Endometrial microvascular endothelial cells (primary cell): ENCODE results near the gene SLC15A5. TPM values are rescaled to one million over a fixed set of nuclear protein-coding genes. Genes with fewer than 3 reads are reported as not detected.

Experiments used
- in situ Hi-C: cut with HindIII; loops from 2 replicates; pipeline ENCODE4 v1.10.0; 2017; ENCODE audit warnings: low sequenced_read_pairs, low pct_unique_long_range_greater_than_20kb; ENCODE audit errors: inconsistent ontology term
- total RNA-seq: library from RNA; depleted of rRNA; stranded (reverse); fragments of >200 nt; gene quantifications from one replicate; pipeline ENCODE4 v1.2.3, GENCODE V29; 2015; ENCODE audit errors: inconsistent ontology term

The SLC15A5 gene
- total RNA-seq, 1 donor from 2014 or later: not detected

DNA sequence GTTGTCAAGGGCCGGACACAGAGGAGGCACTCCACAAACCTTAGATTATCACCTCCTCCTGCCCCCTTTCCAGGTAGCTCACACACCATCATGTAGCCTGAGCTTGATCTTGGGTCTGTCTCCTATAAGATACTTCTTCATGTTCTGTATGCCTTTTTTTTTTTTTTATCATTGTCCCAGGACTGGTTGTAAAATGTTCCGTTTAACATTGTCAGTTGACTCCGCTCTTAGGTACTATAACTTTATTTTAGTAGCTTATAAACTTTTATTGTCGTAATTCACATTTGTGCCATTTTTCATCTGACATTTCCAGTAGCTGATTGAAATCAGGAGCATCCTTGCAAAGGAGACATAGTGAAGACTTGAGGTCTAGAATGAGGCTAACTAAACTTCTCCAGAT lies 79.9 kb downstream of the SLC15A5 start:
- in situ Hi-C loops: no loop called here

DNA sequence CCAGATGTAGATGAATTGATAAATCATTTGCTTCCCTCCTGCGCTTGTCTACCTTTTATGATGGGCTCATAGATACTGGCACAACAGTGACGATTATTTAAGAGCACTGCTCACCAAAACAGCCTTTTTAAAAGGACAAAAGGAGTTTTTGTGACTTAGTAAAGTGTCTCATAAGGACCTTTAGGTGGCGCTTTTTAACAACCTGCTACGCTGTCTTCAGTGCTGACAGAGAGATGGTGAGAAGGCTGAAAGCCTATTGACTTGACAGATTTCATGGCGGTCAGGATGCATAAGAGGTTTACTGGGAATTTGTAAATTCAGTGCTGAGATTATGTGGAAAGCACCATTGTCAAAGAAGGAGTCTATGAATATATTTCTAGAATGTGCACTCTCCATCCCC lies 87.6 kb downstream of the SLC15A5 start:
- in situ Hi-C loops: no loop called here

DNA sequence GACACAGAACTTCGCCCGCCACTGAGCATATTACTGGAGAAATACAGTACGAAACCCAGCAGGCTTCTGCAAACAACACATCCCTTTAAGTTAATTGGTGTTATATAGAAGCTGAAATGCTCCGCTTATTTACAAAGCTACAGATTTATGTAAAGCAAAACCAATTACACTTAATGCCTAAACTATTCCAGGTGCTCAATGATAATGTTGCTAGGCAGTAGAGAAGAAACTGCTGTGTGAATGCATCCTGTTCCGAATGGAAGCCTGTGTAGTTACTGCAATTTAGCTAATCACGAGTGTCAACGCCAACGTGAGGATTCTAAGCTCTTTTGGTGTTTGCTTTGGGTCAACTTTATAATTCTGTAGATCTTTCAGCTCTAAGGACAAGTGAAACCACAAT lies 89.8 kb downstream of the SLC15A5 start:
- in situ Hi-C loops: no loop called here

DNA sequence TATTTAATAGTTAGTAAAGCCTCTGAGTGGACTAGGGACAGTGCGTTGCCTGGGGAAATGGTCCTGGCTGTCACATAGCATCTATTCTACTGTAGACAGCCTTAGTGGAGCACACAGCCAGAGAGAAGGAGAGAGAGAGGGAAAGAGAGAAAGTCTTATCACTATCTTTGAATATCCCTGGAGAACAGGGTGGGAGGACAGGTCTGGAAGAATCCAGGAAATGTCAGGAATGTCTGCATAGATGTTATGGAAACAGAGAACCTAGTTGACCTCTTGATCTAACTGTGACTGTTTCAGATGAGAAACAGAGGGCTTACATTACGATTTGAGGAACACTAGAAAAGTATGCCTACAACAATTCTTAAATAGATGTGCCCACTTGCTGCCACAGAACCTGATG lies 92.8 kb downstream of the SLC15A5 start:
- in situ Hi-C loops: no loop called here

DNA sequence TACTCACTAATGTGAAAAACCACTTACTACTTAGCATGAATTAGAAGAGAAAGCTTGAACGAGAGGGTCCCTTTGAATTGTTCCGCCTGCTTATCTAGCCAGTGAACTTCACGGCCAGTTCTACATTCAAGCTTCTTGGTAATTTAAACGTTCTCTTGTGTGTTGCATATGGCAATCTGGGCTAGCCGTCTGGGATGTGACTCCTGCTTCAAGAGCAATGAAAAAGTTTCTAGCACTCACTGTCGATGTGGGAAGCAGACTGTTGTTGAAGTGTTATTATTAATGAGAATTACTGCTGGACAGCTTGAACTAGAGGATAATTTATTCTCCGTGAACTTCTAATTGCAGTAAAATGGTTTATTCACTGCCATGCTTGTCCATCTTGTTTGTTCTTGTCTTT lies 93.9 kb downstream of the SLC15A5 start:
- in situ Hi-C loops: no loop called here

DNA sequence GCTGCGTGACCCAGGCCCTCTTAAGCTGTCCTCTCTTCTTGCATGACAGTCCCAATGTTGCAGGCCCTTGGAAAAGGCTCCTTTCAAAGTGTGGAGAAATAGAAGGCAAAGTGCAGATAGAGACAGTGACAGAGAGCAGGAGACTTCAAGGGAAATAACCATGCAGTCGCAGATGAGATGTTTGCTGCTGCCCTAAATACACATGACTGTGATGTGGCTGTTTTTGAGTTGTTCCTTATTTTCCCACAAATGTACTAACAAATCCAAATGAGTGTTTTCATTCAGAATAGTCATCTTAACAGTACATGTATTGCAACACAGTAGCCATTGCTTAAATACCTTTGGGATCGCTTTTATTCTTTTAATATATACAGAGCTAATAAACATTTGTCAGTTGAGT lies 101.6 kb downstream of the SLC15A5 start:
- in situ Hi-C loops: no loop called here

DNA sequence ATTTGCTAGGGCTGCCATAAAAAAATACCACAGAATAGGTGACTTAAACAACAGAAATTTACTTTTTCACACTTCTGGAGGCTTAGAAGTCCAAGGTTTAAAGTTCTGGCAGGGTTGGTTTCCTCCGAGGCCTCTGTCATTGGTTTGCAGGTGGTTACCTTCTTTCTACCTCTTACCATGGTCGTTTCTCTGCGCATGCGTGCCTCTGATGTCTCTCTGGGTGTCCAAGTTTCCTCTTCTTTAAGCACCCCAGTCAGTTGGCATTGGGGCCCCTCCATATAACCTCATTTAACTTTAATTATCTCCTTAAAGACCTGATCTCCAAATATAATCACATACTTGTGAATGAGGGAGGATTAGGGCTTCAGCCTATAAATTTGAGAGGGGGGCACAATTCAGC lies 103.2 kb downstream of the SLC15A5 start:
- in situ Hi-C loops: loop anchor here (25.0 kb wide), 1 partner anchor 163 kb away; the partner anchor contains the start of gene MGST1

DNA sequence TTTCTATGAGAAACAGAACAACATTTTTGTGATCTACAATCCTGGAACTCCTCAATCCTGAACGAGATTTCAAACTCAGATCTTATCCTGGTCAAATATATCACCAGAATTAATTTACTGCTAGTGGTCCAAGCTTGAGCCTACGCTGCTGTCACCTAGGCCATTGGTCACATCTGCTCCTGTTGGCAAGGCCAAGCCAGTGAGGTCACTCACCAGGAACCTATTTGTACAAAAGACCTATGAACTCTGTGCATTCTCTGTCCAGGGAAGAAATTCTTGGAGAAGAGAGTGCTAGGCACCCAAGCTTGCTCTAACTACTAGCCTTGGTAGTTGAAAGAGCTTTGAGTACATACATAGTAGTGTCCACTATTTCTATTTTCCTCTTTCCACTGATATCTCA lies 106.1 kb downstream of the SLC15A5 start:
- in situ Hi-C loops: loop anchor here (25.0 kb wide), 1 partner anchor 166 kb away; the partner anchor contains the start of gene MGST1

DNA sequence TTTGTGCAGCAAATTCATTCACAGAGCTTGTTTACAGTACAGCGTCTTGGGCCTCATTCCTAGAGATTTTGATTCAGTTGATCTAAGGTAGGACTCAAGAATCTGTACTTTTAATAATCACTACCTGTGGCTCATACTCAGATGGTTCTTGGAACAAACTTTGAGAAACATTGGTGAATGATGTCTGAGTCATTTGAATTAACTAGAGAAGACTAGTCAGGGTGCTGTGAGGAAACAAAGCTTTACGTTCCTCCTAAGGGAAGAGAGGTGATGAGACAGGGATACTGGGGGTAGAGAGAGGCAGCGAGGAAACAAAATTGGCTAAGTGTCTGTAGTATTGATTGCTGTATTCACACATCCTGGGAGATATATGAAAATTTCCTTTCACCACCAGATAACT lies 109.4 kb downstream of the SLC15A5 start:
- in situ Hi-C loops: loop anchor here (25.0 kb wide), 1 partner anchor 169 kb away; the partner anchor contains the start of gene MGST1

DNA sequence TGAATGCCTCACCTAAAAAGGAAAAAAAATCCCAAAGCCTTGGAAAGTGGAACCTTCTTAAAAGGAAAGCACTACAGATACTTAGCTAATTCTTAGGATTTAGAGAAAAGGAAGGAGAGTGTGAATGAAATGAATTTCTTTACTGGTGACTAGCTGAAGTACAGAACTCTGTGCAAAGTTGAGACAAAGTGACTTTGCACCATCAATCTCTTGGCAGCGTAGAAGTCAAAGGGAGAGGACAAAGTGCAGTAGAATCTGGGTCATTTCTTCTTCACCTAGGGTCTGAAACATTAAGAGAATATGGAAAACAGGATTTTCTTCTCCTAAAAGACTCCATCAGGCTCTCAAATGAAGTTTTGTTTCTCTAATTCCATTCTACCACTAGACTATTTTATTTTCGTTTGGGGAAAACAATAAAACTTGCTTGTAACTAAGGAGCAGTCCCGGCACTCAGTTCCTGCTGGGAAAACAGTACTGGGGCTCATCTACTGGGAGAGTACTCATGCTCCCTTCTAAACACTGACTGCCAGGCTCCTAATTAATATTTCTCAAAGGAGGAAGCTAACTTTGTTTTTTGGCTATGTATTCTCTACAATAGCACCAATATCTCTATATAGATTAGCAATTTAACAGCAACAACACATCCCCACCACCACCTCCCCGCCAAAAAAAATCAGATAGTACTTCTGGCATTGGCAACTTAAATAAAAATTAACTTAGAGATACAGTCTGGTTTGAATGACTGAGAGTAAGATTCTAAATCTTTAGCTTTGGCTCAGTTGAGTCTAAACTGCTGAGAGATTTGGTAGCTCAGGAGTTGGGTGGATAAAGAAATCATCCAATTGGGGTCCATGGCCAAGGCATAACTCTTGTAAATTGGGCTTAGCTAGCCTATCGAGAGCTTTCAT lies 110.7 kb downstream of the SLC15A5 start:
- in situ Hi-C loops: loop anchor here (25.0 kb wide), 1 partner anchor 170 kb away; the partner anchor contains the start of gene MGST1

DNA sequence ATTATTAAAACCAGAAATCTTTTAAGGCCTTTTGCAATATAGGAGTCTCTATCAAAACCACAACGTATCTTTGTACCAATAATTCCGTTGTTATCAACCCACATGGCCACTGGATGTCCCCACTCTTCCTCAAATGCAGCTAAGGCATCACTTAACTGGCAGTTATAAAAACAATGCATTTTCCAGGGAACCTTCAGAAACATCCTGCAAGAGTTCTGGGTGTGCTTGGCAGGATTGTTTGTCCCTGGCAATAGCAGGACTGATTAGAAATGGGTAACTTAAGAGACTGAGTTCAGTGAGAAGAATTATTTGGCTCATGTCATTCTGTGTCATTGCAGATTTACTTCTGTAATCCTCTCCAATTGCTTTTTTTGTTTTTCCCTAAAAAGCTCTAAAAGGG lies 112.0 kb downstream of the SLC15A5 start:
- in situ Hi-C loops: loop anchor here (25.0 kb wide), 1 partner anchor 172 kb away; the partner anchor contains the start of gene MGST1

DNA sequence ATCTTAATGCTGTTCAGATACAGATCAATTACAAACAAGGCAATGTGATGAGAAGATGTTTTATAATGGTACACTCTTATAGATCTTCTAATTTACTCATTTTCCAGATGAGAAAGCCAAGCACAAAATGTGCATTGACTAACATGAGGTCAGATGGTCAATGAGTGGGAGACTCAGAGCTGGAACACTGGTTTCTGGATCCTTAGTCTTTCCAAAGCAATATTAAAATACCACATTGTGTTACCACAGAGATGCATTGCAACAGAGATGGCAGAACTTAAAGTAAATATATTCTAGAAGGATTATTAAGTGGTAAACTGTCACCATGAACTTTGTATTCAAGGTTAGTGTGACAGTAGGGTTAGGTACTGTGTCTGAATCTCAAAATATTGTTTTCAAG lies 113.6 kb downstream of the SLC15A5 start:
- in situ Hi-C loops: loop anchor here (25.0 kb wide), 1 partner anchor 173 kb away; the partner anchor contains the start of gene MGST1

DNA sequence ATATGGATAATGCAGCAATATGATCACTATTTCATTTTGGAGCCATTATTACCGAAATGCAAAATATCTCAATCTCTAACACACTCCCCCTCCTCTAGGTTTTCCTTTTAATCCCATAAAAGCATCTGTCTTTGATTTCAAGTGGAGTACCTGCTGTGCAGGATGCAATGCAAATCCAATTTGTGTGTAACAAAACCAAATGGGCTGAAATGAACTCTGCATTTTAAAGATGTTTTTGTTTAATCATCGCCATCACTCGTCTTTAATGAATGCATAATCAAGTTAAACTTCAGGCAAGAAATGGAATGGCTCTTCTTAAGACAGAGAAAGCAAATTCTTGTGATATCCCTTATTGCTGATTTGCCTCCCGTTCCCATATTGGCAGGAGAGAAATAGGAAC lies 114.3 kb downstream of the SLC15A5 start:
- in situ Hi-C loops: loop anchor here (25.0 kb wide), 1 partner anchor 174 kb away; the partner anchor contains the start of gene MGST1

DNA sequence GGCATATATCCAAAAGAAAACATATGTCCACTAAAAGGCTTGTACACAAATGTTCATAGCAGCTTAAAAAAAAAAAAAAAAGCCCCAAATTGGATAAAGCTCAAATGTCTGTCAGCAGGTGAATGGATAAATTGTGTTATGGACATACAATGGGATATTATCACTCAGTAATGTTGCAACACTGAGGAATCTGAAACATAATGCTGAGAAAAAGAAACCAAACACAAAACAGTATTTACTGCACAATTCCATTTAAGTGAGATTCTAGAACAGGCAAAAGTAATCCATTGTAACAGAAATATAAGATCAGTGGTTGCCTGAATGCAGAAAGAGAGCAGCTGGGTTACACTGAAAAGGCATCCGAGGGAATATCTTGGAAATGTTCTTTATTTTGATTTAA lies 117.9 kb downstream of the SLC15A5 start:
- in situ Hi-C loops: loop anchor here (25.0 kb wide), 1 partner anchor 178 kb away; the partner anchor contains the start of gene MGST1

DNA sequence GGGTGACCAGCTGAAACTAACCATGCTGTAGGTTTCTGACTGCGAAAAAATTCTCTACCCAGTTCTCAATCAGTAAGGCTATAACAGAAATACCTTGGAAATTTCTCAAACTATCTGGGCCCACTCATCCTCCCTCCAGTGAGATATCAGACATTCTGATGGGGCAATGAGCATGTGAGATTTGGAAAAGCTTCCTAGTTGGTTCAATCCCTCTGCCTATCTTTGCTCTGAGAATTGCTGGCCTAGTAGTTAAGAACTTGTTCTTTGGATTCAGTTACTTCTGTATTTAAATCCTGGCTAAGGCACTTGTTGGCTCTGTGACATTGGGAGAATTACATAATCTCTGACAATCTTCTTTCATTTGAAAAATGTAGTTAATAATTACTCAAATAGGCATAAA lies 119.4 kb downstream of the SLC15A5 start:
- in situ Hi-C loops: loop anchor here (25.0 kb wide), 1 partner anchor 179 kb away; the partner anchor contains the start of gene MGST1

DNA sequence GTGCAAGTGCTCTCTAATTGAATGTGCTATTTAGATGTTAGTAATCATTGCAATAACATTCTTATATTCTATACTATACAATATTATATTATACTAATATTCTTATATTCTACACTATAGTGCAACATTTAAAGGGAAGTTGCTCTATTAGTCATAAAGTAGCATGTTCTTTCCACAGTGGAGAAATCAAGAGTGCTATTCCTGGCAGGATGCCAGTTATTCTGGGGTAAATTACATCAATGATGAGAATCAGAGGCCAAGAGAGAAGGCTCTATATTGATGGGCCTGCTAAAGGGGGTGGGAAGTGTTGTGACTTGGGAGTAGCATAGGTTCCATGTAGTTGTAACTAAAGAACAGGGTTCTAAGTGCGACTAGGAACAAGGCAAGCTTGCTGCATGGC lies 121.5 kb downstream of the SLC15A5 start:
- in situ Hi-C loops: loop anchor here (25.0 kb wide), 1 partner anchor 181 kb away; the partner anchor contains the start of gene MGST1

DNA sequence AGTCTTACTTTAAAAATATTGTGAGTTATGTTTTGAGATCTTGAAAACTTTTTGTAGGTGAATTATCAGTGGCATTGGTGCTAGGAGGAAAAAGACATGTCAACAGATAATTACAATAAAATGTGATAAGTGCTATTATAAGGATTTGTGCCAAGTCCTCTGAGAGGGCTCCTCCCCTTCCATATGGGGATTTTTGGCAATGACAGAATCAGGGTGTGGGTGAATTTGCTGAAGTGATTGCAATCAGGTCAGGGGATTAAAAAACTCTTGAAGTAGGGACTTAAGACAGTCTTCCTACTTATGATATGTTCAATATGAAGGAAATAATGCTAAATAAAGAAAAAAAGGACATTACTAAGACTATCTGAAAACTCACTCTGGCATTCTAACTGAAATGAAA lies 122.5 kb downstream of the SLC15A5 start:
- in situ Hi-C loops: loop anchor here (25.0 kb wide), 1 partner anchor 182 kb away; the partner anchor contains the start of gene MGST1

DNA sequence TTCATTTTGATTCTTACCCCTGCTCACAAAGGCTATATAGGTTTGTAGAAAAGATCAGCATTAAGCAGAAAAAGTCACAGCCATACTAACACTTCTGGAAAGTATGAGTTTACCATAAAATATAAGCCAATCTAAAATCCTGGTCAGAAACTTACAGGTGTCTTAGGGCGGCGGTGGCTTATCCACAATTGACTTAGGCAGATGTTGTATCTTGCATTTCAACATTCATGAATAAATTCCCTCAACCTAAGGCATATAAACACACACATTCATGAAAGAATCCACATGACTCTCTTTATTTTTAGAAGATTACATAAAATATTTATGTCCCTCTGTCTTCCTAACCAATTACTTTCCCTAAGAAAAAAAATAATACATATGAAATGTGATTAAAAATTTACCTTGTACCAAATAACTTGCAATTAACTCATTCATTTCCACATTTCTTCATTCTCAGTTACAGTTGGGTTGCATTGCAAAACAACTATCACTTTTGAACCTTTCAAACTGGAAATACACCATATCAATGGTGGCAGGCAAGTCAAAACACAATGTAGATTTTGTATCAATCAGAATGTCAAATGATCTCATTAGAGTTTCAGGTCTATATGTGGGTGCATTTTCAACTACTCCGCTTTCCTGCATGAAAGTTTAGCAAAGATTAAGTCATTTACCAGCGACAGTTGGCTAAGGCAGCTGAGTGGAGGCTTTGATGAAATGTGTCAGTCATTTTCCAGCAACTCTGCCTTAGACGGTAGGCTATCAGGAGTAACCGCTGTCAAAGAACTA lies 124.4 kb downstream of the SLC15A5 start:
- in situ Hi-C loops: loop anchor here (25.0 kb wide), 1 partner anchor 184 kb away; the partner anchor contains the start of gene MGST1

DNA sequence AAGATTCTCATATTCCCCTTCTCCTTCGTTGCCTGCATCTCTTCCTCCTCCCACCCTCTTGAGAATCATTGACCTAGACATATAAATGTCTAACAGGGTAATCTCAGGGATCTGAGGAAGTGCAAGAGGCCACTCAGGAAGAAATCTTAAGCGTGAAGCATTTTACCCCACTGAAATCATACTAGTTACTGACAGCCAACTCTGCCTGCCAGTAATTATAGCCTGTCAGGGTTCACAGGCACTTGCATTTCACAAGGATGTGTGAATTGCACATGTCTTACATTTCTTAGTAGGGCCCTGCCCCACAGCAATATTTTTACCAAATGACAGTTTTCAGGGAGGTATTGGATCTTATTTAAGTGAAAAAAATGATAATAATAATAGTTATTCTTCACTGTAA lies 127.2 kb downstream of the SLC15A5 start:
- in situ Hi-C loops: loop anchor here (25.0 kb wide), 1 partner anchor 187 kb away; the partner anchor contains the start of gene MGST1
